H1 (cell line): ENCODE results near the gene RNF32. TPM values are rescaled to one million over a fixed set of nuclear protein-coding genes. Genes with fewer than 3 reads are reported as not detected.

ENCODE experiments used
- FOSL1 ChIP-seq: IDR thresholded peaks from 2 replicates; pipeline ENCODE4 v1.6.1; 2011; ENCODE audit warnings: mild to moderate bottlenecking, low read depth, low read length, moderate library complexity; ENCODE audit not compliant: insufficient read depth
- SIN3A ChIP-seq, 2 experiments: IDR thresholded peaks in 1 of 2; conservative IDR thresholded peaks in 1 of 2; 2 replicates each; pipeline ENCODE4 v1.6.1; 2011 to 2012; ENCODE audit warnings: low read length in 2 of 2, improper control_type of control experiment in 1 of 2, low read depth in 1 of 2, mild to moderate bottlenecking in 1 of 2
- SIRT6 ChIP-seq: IDR thresholded peaks from one replicate; pipeline ENCODE4 v1.7.1; 2012; ENCODE audit warnings: low read length, inconsistent platforms
- polyA plus RNA-seq, 7 experiments: library from polyadenylated mRNA; depleted of rRNA in 3 of 7; stranded (reverse) in 5 of 7; unstranded in 2 of 7; fragments of >200 nt in 5 of 7; fragments of 200-250 nt in 2 of 7; gene quantifications; 1 replicate in 5 of 7; 2 replicates in 1 of 7; 4 replicates in 1 of 7; pipeline versions ENCODE4 v1.2.1 to v1.2.3, GENCODE V29; 2011 to 2013; ENCODE audit warnings: missing spikeins in 2 of 7, mixed read lengths in 2 of 7
- total RNA-seq: library from RNA; stranded (reverse); fragmentation: NEBNext Ultra II Directional; extraction: Animal tissue kit (Norgen Biotek cat#: 25700); gene quantifications from 2 replicates; pipeline ENCODE4 v1.2.1, GENCODE V29; 2021

RNF32 gene
- total and polyA plus RNA-seq, 2 of the 8 experiments (the other 6 are each of a cell fraction or from before 2014, with no cell fraction given) = 0.48 to 1.2 TPM

GRCh38 chr7:156655983-156656382, 15.4 kb downstream of the RNF32 start (continued):
- no peak for TF ChIP-seq SIN3A (conservative IDR thresholded peaks at IDR 0.05 in 1 of 2, IDR thresholded peaks at IDR 0.05 in 1 of 2; ENCODE audit: low read depth in 1 of 2, low read length in 2 of 2)
- no peak for TF ChIP-seq FOSL1
- TF ChIP-seq SIRT6 = no peak
- TF ChIP-seq, all 59 proteins: peak for 0
